Measurements from ENCODE around the gene FAU. TPM values are rescaled to one million over a fixed set of nuclear protein-coding genes. Genes with fewer than 3 reads are reported as not detected.

FAU gene
- total and polyA plus RNA-seq, 10 of the 15 experiments (the other 5 are each of a cell fraction or from before 2014, with no cell fraction given) = 332 to 1,347 (median 990) TPM

DNA sequence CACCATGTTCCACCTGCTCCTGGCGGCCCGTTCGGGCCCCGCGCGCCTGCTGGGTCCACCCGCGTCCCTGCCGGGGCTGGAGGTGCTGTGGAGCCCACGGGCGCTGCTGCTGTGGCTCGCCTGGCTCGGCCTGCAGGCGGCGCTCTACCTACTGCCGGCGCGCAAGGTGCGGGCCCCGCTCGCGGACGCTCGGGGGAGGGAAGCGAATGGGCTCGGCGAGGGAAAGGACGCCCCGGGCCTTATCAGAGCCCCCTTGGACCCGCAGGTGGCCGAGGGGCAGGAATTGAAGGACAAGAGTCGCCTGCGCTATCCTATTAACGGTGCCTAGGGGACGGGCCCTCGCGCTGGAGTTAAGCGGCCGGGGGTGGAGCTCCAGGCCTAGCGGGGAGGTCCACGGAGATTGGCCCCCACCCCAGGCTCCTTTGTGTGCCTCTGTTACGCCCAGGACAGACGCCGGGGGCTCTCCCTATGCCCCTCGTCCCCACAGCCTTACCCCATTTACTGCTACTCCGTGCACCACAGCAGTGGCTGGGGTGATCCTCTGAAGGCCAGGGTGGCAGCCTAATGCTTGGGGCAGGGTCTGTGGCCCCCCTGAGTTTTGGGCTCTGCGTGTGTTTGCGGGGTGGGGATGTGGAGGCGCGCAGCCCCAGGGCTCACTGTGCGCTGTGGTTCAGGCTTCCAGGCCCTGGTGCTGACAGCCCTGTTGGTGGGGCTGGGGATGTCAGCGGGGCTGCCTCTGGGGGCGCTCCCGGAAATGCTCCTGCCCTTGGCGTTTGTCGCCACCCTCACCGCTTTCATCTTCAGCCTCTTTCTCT, 9.2 kb downstream of the FAU start (continued):
- TF ChIP-seq SUZ12 (IDR thresholded peaks at IDR 0.05; ENCODE audit: unreplicated experiment) (no peak), GATAD2B (conservative IDR thresholded peaks at IDR 0.05; ENCODE audit: low read depth) (peak; percentile 95), SMC3 (IDR thresholded peaks at IDR 0.05; ENCODE audit: borderline replicate concordance, low read length) (peak; percentile 43; the same call in 1 of the 2 replicates), SPI1 (IDR thresholded peaks at IDR 0.05; ENCODE audit: borderline replicate concordance, insufficient read depth, low read depth, low read length) (no peak), STAT3 (IDR thresholded peaks at IDR 0.05; ENCODE audit: low read depth, low read length) (no peak), MXI1 (IDR thresholded peaks at IDR 0.05; ENCODE audit: low read depth, low read length) (peak; percentile 42; the same call in 1 of the 2 replicates), RAD21 (IDR thresholded peaks at IDR 0.05; ENCODE audit: insufficient read depth, low read depth, low read length) (peak; percentile 39), TCF12 (IDR thresholded peaks at IDR 0.05; ENCODE audit: low read depth, low read length) (peak; percentile 18; the same call in 1 of the 2 replicates), NBN (IDR thresholded peaks at IDR 0.05) (0 out of 2 replicates have a peak, but pooled peaks have one; percentile 31), CREB1 (IDR thresholded peaks at IDR 0.05; ENCODE audit: low read depth) (no peak), PAX5 (IDR thresholded peaks at IDR 0.05; ENCODE audit: borderline replicate concordance, low read depth, low read length) (no peak), BHLHE40 (IDR thresholded peaks at IDR 0.05; ENCODE audit: borderline replicate concordance in 1 of 2, low read depth in 2 of 2, low read length in 1 of 2) (peak; percentile 34 to 65; a peak in 1 of 4 replicates), DPF2 (IDR thresholded peaks at IDR 0.05) (peak; percentile 71), SMARCA5 (IDR thresholded peaks at IDR 0.05) (peak; percentile 97), CTCF (IDR thresholded peaks at IDR 0.05 in 2 of 3, conservative IDR thresholded peaks at IDR 0.05 in 1 of 3; ENCODE audit: control insufficient read depth in 2 of 3, extremely low read depth in 1 of 3, insufficient read depth in 1 of 3, low read depth in 3 of 3, low read length in 3 of 3) (peak; percentile 77 to 89 (median 88)), YY1 (IDR thresholded peaks at IDR 0.05; ENCODE audit: low read depth, low read length) (peak; percentile 53; the same call in 1 of the 2 replicates)
- TF ChIP-seq, protein P1, sequence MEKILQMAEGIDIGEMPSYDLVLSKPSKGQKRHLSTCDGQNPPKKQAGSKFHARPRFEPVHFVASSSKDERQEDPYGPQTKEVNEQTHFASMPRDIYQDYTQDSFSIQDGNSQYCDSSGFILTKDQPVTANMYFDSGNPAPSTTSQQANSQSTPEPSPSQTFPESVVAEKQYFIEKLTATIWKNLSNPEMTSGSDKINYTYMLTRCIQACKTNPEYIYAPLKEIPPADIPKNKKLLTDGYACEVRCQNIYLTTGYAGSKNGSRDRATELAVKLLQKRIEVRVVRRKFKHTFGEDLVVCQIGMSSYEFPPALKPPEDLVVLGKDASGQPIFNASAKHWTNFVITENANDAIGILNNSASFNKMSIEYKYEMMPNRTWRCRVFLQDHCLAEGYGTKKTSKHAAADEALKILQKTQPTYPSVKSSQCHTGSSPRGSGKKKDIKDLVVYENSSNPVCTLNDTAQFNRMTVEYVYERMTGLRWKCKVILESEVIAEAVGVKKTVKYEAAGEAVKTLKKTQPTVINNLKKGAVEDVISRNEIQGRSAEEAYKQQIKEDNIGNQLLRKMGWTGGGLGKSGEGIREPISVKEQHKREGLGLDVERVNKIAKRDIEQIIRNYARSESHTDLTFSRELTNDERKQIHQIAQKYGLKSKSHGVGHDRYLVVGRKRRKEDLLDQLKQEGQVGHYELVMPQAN (conservative IDR thresholded peaks at IDR 0.05) = peak; percentile 81
- TF ChIP-seq, protein P2, sequence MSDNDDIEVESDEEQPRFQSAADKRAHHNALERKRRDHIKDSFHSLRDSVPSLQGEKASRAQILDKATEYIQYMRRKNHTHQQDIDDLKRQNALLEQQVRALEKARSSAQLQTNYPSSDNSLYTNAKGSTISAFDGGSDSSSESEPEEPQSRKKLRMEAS (IDR thresholded peaks at IDR 0.05; ENCODE audit: low read depth, low read length) = no peak; the same call in 1 of the 2 replicates
- TF ChIP-seq, protein P3, sequence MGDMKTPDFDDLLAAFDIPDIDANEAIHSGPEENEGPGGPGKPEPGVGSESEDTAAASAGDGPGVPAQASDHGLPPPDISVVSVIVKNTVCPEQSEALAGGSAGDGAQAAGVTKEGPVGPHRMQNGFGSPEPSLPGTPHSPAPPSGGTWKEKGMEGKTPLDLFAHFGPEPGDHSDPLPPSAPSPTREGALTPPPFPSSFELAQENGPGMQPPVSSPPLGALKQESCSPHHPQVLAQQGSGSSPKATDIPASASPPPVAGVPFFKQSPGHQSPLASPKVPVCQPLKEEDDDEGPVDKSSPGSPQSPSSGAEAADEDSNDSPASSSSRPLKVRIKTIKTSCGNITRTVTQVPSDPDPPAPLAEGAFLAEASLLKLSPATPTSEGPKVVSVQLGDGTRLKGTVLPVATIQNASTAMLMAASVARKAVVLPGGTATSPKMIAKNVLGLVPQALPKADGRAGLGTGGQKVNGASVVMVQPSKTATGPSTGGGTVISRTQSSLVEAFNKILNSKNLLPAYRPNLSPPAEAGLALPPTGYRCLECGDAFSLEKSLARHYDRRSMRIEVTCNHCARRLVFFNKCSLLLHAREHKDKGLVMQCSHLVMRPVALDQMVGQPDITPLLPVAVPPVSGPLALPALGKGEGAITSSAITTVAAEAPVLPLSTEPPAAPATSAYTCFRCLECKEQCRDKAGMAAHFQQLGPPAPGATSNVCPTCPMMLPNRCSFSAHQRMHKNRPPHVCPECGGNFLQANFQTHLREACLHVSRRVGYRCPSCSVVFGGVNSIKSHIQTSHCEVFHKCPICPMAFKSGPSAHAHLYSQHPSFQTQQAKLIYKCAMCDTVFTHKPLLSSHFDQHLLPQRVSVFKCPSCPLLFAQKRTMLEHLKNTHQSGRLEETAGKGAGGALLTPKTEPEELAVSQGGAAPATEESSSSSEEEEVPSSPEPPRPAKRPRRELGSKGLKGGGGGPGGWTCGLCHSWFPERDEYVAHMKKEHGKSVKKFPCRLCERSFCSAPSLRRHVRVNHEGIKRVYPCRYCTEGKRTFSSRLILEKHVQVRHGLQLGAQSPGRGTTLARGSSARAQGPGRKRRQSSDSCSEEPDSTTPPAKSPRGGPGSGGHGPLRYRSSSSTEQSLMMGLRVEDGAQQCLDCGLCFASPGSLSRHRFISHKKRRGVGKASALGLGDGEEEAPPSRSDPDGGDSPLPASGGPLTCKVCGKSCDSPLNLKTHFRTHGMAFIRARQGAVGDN (IDR thresholded peaks at IDR 0.05) = peak; percentile 35; the same call in 1 of the 2 replicates
- TF ChIP-seq, protein P4, sequence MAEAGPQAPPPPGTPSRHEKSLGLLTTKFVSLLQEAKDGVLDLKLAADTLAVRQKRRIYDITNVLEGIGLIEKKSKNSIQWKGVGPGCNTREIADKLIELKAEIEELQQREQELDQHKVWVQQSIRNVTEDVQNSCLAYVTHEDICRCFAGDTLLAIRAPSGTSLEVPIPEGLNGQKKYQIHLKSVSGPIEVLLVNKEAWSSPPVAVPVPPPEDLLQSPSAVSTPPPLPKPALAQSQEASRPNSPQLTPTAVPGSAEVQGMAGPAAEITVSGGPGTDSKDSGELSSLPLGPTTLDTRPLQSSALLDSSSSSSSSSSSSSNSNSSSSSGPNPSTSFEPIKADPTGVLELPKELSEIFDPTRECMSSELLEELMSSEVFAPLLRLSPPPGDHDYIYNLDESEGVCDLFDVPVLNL (IDR thresholded peaks at IDR 0.05; ENCODE audit: low read depth, low read length) = no peak

All from GM12878 (cell line).